Effector CD8-positive, alpha-beta T cell (primary cell): ENCODE data around the gene TENM4.

ENCODE experiments used
- DNase-seq: peaks from one replicate; lab custom pipeline; 2025; lab: John Stamatoyannopoulos, UW

Gene TENM4

DNA sequence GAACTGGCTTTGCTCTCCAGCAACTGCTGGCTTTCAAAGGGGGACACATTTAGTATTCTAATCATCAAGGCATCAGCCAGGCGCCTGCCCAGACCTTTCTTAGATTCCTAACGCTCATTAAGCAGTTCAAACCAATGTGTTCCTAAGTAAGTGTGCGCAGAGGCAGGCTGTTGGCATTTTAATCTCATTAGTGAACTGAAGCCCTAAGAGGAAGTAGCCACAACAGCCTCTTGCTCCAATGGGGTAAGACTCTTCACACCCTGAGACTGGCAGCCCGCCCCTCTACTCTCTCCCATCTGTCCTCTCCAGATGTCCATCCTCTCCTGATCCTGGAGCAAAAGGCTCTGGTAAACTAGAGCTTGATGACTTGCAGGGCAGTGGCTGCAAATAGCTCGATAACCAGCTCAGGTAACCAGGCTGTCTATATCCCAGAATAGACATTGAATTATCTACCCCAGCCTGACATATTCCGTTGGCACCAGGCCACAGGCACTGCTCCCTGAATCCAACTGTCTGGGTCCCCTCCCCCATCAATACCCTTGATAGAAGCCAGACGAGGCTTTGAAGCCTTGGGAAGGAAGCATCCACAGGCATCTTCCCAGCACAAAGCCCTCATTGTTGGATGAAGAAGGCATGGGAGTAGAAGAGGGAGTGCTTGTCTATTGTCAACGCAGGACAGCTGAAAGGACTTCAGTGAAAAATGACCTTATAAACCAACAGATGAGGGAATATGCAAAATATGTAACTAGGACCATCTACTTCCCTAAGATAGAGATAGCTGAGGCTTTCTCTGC lies 321.1 kb downstream of the TENM4 start:
- DNase-seq = no peak

DNA sequence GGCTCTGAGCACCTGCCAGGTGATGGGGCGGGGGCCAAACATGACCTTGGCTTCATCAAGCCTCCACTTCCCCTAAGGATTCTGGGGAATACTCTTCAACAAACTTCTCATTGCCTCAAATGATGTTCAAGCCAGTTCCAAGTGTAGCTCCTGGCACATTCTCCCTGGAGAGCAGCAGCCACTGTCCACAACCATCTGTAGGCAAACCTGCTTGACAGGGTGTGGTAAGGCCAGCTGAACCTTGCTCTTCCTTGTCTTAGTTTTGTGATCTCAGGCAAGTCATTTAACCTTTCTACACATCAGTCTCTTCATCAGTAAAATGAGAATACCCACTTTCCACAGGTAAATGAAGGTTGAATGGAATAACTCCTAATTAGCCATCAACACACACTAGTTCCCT lies 323.3 kb downstream of the TENM4 start:
- no peak for DNase-seq

DNA sequence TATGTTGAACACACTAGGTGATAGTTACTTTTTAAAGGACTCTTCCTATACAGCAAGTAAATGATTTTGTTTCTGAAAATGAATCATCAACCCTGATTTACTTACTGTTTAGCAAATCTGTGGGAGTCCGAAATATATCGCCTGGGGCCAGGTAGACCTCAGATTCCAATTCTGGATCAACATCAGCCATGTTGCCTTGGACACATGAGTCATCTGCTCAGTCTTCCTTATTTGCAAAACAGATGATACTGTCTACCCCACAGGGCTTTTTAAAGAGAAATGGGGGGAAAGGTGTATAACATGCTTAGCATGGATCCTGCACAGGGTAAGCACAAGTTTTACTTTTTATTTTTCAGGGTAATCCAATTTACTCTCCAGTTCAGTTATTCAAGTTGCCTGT lies 324.2 kb downstream of the TENM4 start:
- no peak for DNase-seq

DNA sequence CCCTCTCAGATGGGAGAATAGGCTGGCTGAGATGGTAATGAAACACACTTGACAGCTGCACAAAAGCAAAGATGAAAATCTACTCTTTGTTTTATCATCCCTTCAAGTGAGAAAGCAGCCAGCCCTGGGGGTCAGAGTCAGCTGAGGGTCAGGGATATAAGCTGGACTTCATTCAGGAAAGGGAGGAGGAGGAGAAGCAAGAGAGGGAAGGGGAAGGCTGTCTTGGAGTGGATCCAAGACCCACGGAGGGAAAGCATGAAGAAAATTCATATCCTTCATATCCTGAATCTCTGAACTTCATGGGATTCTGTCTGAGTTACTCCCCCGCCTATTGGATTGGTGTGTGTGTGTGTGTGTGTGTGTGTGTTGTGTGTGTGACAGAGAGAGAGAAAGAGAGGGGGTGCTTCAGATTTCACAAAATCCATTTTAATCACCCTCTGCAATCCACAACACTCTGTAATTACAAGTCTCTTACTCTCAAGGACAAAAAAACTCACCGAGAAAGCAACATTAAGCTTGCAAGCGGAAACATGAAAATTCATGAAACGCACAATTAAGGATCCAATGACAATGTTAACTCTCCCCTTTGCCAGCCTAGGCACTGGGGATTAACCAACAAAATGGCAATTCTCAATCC lies 327.7 kb downstream of the TENM4 start:
- no peak for DNase-seq

DNA sequence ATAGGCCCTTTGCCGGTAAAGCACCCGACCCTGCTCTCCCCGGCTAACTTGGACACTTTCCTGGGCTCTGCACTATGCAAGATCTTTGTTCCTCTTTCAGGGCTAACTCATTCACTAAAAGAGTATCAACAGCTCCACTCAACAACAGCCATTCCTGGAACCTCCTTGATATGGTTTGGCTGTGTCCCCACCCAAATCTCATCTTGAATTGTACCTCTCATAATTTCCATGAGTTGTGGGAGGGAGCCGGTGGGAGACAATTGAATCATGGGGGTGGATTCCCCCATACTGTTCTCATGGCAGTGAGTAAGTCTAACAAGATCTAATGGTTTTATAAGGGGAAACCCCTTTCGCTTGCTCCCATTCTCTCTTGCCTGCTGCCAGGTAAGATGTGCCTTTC lies 330.0 kb downstream of the TENM4 start:
- no peak for DNase-seq

DNA sequence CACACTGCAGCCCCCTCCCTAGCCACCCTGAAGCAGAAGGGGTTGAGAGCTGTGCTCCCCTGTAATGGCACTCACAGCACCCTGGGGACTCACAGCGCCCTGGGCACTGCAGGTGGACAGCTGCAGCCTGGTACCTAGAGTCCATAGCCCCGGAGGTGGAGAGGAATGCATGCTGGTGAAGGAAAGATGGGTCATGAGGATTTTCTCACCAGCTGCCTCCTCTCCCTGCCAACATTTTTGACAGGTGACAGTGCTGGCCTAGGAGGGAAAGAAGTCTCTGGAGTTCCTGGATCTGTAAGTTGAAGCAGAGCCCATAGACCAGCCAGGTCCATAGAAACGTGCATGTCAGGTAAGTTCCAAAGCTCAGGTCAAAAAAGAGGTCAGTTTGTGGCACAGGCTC lies 330.5 kb downstream of the TENM4 start:
- DNase-seq = no peak

DNA sequence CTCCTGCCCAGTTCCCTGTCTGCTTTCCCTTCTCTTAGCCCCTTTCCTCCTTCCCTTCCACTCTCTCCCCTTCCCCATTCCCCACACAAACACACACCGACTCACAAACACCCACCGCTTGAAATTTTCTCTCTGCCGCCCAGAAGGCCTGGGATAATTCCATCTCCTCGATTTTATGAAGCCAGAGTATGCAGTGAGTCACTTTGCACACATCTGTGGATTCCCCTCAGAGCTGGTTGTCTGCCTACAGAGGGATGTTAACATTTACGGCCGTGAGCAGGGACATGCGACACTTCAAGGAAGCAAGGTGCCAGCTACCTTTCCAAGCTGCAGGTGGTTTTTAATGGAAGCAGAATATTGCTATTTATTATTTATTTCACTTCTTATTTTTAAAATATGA lies 332.0 kb downstream of the TENM4 start:
- DNase-seq = no peak

DNA sequence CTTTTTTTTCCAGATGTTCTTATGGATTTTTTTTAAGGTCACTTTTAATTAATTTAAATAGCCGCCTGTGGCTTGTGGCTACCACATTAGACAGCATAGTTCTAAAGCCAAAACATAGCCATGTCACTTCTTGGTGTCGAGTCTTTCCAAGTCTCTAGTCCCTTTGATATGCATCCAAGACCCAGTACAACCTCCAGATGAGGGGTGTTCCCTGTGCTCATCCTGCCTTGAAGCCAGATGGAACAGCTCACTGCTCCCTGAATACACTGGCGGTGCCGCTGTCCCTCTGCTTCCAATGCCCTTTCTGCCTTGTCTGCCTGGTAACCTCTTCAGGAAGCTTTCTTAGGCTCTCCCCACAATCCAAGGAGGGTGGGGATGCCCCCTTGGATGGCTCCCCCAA lies 338.0 kb downstream of the TENM4 start:
- no peak for DNase-seq

DNA sequence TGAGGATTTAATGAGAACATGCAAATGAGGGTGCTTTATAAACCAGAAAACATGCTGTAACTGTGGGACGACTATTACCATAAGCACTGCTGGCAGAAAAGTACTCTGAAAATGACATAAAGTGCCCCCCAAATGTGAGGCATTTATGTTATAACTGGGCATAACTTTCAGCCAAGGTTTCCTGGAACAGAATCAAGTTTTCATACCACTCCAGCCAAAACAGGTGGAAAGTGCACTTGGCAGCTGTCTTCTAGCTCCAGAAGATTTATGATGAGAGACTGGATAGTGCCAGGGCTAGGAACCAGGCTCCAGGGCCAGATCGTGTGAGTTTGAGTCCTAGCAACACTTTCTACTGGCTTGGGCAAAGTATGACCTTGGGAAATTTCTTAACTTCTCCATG lies 339.2 kb downstream of the TENM4 start:
- DNase-seq = no peak

DNA sequence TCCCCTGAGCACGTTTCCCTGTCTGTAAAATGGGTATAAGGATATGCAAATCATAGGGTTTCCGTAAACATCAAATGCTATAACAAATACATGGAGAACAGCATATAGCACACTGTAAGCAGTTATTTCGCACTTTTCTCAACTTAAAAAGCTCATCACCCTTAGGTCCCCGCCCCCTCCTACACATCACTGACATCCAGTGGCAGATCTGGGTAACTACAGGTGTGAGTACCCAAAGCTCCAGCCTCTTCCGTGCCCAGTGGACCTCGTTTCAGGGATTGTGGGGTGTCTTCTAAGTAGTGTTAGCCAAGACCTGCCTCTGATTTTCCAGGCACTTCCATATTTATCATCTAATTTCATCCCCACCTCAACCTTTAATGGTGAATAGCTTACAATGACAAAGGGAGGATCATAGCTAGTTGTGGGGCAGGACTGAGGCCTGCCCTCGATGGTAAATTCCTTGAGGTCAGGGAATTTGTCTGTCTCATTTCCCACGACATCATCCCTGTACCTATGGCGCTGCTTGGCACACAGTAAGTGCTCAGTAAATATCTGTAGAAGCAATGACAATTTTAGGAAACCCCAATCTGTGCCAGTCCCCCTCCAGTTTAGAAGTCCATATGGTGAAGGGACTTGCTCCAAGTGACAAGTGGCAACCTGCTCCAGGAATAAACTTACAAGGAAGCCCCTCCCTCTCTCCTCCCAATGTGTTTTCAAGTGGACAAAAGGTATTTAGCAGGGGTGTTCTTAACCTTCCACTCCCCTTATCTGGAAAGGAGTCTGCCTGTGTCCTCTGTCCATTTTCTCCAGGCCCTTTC lies 340.5 kb downstream of the TENM4 start:
- no peak for DNase-seq

DNA sequence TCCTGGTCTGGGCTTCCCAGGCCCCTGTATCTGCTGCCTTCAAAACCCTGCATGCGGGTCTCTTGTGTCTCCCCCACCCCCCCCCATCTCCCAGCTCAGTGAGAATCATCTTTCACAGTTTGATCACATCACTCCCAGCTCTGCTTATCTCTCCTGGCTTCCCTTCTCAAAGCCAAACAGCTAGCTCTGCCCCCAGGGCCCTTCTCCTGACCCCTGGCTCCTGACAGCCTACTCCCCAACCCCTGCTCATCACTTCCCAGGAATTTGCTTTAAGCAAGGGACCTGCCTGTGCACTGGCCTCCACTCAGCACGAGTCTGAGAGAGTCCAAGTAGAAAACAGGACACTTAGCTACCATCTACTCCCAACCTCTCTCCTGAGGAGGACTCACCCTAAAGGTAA lies 342.7 kb downstream of the TENM4 start:
- DNase-seq = no peak

DNA sequence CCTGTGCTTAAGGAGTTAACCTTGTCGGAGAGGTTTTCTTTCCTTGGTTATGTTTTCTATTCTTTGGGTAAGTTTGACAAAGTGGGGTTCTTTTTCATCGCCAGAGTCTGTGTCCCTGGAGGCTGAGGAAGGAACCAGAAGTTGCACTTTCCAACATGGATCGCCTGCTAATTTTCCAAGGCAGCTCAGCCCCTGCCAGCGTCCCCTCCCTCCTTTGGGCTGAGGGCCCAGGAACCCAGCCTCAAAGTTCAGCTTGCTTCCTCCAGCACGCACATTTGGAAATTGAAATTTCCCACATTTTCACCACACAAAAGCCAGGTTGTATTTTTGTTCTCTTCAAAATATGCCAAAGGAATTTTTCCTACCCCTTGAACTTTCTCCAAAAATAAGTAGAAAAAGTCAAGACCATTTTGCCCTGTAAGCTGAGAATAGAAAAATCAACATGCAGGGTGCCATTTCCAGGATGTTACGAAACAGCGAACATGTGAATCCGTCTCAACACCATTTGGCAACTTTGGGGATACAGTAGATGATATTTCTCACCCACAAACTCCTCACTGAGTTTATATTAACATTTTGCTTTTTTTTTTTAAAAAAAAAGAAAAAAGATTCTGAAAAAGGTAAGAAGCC lies 343.5 kb downstream of the TENM4 start:
- DNase-seq = no peak

DNA sequence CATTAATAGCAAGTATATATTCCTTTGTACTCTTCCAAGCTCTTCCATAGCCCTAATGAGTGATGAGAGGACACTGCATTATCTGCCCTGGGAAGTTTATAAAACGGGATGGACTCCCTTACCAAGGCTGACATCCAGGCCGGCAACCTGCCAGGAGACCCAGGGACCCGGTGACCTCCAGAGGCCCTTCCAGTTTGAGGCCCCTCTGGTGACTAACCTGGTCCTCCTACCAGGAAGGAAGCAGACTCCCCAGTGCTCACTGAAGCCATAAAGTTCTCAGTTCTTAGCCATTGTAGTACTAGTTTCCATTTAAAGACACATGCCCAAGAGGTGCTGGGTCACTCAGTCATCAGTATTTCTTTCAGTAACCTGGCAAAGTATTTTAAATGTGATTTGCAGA lies 345.4 kb downstream of the TENM4 start:
- no peak for DNase-seq

DNA sequence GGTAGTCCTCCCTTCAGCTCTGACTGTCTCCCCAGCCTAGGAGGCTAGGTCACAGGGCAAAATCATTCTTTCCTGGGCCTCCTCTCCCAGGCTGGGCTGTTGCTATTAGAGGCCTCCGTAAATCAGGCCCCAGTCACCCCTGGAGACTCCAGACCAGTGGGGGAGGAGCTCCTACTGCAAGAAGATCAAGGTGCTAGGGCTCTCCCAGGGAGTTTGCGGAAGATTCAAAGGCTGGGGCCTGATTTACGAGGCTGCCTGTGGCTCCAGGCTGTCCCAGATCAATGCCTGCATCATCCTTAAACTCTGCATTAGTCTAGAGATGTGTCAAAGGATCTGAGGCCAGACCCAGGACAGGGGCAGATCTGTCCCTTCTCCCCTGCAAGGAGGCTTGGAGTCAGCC lies 346.2 kb downstream of the TENM4 start:
- DNase-seq = no peak

DNA sequence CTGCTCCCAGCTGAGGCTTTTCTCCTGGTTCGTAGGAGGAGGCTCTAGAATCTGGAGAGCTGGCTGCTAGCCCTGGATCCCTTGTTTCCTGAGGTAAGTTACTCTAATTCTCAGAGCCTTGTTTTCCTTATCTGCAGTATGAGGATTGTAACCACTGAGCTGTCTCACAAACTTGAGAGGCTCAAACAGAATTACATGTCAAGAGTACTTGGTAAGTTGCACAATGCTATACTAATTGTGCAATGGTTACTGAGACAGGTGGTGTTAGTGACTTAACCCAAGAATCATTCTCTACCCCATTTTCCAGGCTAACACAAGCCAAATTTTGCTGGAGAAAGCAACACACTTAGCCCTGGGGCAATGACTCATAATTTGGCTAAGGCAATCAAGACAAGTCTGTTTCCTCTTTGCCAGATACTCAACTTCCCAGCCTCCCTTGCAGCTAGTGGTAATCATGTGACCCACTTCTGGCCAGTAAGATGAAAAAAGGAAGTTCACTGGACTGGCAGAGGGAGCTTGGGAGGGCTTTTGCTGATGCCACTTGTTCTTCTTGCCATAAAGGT lies 348.0 kb downstream of the TENM4 start:
- DNase-seq = no peak

DNA sequence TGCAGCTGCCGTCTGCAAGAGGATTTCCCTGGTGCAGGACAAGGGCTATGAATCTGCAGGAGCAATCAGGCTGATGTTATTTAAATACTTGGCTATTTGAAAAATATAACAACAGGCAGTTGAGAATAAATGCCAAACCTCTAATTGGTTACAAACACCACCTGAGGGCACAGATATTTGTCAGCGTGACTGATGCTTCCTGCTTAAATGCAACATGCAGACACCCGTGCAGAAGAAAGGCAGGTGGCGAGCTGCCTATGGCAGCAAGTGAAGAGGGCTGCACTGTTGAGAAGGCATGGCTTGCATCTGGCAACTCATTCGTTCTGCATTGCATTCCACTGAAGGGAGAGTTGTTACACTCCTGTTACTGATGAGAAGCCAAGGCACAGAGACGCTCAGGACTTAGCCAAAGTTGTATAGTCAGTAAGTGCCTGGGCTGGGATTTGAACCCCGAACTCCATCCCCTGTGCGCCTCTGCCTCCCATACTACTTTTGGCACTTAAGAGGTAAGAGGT lies 350.6 kb downstream of the TENM4 start:
- DNase-seq = no peak

DNA sequence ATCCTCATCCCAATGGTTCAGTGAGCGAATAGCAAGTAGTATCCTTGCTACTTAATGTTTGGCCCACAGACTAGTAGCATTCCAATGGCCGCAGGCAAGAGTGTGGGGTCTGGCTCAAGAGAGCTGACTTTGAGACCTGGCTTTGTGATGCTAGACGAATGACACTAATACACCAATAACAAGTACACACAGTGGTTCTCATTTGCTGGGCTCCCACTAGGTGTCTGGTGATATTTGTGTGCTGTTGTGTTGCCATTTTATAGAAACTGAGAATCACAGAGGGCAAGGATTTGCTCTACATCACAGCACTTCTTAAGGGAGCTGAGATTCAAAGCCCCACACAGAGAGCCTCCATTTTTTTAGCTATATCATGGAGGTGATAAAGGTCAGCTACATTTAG lies 351.2 kb downstream of the TENM4 start:
- no peak for DNase-seq

DNA sequence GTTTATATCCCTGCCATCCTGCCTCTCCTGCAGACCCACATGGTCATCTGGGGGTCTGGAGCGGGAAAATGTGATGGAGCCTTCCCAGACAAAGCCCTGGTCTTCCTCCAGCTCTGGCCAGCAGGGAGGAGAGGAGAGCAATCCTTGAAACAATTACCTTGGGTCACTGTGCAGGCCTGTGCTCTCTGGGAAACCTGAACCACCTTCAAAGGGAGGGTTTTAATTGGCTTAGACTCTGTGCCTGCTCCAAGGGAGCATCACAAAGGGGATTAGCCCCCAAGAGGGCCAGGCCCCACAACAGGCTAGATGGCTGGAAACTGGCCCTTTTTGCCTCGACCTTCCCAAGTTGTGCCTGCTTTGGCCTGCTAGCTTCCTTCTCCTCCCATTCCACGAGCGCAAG lies 351.9 kb downstream of the TENM4 start:
- DNase-seq = no peak

DNA sequence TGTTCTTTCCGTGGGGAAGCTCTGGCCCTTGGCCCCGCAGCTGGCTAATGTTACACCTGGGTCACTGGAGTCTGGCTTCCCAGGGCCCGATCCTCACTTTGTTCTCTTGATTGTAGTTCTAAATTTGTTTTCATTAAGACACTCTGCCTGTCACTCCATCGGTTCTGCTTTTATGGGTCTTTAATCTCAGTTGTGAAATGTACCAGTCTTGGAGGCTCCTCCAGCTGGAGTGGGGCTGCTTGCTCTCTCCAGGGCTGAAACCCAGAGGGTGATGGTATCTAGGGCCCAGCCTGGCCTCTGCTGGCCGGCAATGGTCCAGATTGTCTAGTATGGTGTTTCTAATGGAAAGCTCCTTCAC lies 352.9 kb downstream of the TENM4 start:
- no peak for DNase-seq

DNA sequence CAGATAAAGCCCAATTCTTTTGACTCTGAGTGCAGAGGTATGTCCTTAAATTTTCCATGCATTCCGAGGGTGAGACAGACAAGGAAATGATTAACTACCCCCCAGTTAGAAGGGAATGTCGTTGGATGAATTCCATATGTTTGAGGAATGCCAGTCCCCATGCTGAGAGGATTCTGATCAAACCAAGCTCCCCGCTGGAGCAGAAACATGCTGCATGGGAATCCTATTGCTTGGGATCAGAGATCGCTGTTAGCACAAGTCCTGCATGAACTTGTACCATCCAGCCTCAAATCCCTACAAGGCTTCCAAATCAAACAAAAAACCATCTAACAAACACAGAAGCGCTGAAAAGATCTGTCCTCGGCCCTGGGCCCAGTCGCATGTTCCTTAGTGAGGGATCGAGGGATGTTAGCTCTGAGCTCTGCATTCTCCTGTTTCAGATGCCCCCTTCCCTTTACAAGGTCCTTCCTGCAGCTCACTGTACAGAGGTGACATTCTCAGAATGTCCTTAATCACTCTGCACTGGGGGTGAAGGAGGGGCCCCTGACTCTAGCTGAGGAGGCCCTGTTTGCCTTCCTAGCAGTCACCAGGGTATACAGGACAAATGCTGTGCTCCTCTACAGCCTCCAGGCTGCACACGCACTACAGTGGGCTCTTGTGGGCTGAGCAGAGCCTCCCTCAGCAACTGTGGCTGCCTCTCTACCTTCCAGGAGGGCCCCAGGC lies 353.4 kb downstream of the TENM4 start:
- no peak for DNase-seq

DNA sequence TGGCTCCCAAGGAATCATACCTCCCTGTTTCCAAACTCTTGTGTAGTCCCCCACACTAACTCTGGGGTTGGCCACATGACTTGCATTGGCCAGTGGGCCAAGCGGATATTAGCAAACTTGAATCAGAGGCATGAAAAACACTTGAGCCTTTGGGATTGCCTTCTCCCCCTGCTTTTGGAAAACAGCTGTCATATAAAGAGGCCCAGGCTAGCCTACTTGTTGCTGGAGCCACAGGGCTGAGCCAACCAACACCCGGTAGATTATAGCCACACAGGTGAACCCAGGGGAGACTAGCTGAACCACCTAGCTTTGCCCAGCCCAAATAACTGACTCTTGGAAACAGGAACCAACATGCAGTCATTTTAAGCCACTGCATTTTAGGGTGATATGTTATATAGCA lies 354.8 kb downstream of the TENM4 start:
- DNase-seq = no peak
